ENCODE results near the gene PTRH2.

Gene PTRH2

DNA sequence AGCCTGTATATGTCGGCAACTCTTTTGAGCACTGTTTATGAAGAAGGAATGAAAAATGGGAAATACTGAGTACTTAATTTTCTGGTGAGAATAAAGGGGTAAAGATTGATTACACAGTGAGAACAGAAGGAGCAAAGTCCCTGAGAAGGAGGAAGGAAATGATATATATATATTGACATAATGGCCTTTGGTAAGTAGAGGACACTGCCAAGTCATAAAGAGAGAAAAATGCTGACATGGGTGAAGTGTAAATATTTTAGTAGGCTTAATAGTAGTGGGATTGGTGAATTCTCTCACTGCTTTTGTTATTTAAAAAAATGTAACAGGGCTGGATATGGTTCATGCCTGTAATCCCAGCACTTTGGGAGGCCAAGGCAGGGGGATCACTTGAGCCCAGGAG lies 16.4 kb upstream of the PTRH2 start:
- DNase-seq (ENCODE audit: extremely low spot score): no peak
- TF ChIP-seq, protein P1, sequence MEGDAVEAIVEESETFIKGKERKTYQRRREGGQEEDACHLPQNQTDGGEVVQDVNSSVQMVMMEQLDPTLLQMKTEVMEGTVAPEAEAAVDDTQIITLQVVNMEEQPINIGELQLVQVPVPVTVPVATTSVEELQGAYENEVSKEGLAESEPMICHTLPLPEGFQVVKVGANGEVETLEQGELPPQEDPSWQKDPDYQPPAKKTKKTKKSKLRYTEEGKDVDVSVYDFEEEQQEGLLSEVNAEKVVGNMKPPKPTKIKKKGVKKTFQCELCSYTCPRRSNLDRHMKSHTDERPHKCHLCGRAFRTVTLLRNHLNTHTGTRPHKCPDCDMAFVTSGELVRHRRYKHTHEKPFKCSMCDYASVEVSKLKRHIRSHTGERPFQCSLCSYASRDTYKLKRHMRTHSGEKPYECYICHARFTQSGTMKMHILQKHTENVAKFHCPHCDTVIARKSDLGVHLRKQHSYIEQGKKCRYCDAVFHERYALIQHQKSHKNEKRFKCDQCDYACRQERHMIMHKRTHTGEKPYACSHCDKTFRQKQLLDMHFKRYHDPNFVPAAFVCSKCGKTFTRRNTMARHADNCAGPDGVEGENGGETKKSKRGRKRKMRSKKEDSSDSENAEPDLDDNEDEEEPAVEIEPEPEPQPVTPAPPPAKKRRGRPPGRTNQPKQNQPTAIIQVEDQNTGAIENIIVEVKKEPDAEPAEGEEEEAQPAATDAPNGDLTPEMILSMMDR (IDR thresholded peaks at IDR 0.05; ENCODE audit: control extremely low read depth, extremely low read depth, low read depth, missing control alignments): no peak
- ChIA-PET POLR2A (no interaction called here), CTCF (no interaction called here)

DNA sequence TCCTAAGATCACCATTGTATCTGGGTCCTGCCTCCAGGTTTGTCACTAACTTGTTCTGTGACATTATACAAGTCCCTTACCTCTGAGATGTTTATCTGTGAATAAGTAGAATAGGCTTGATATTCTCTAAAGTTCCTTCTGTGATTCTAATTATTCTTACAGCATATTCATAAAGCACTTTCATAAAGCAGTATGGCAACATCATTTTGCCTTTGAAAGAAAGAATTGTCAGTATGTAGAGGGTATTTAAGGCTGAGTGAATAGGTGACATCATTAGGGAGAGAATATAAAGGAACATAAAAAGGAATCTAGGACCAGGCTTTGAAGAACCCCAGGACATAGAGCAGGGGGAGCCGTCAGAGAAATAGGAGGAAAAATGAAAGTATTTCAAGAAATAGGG lies 15.8 kb upstream of the PTRH2 start:
- CTCF ChIA-PET: interaction anchor here (1.4 to 1.6 kb wide), 2 partner anchors 11 to 16 kb away, joined by 5 read pairs; partner anchors contain the start of genes PTRH2 and VMP1
- no peak for DNase-seq (ENCODE audit: extremely low spot score)
- POLR2A ChIA-PET: no interaction called here
- TF ChIP-seq, protein P1 (IDR thresholded peaks at IDR 0.05; ENCODE audit: control extremely low read depth, extremely low read depth, low read depth, missing control alignments): no peak

DNA sequence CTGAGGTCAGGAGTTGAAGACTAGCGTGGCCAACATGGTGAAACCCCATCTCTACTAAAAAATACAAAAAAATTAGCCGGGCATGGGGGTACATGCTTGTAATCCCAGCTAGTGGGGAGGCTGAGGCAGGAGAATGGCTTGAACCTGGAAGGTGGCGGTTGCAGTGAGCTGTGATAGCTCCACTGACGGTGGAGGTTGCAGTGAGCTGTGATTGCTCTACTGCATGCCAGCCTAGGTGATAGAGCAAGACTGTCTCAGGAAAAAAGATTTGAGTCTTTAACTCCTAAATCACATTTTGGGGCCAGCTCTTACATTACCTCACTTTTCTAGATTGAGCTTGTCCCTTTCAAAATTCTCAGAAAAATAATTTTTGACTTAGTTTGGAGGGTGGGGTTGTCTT lies 15.4 kb upstream of the PTRH2 start:
- no peak for DNase-seq (ENCODE audit: extremely low spot score)
- POLR2A ChIA-PET: no interaction called here
- CTCF ChIA-PET: interaction anchor here (1.0 to 1.6 kb wide), 3 partner anchors 11 to 19 kb away, joined by 5 read pairs; partner anchors contain the start of genes PTRH2 and VMP1
- TF ChIP-seq, protein P1 (IDR thresholded peaks at IDR 0.05; ENCODE audit: control extremely low read depth, extremely low read depth, low read depth, missing control alignments): no peak

DNA sequence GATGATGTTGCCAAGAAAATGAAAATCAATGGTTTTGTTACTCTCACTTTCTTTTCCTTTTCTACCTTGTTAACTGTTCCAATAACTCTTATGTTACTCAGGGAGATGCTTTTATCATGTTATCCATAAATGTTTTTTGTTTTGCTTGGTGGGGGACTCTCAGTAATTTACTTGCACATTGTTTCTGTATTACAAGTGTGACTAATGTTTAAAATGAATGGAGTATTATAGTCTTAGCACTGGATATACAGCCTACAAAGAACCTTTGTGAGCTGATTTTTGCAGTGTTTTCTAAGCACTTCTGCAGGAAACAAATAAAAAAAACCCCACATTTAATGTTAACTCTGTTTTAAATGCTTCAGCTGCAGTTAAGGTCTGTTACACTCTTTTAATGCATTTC lies 12.3 kb upstream of the PTRH2 start:
- CTCF ChIA-PET: no interaction called here
- TF ChIP-seq, protein P1 (IDR thresholded peaks at IDR 0.05; ENCODE audit: control extremely low read depth, extremely low read depth, low read depth, missing control alignments): no peak
- POLR2A ChIA-PET: no interaction called here
- no peak for DNase-seq (ENCODE audit: extremely low spot score)

DNA sequence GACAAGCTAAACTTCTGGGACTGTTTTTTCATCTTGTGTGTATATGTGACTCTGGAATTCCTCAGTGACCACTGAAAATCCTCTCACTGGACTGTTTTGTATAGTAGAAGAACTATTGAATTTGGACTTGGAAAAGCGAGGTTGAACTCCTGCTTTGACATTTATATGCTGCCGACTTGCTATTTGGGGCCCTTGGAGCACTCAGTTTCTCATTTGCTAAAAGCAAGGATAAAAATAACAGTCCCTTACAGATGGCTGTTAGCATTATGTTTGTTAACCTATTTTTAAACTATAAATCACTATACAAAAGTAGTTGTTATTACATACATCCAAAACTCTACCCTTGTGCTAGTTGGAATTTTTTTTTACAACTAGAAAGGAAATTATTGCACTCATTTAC lies 9.2 kb upstream of the PTRH2 start:
- TF ChIP-seq, protein P1 (IDR thresholded peaks at IDR 0.05; ENCODE audit: control extremely low read depth, extremely low read depth, low read depth, missing control alignments): no peak
- ChIA-PET CTCF (no interaction called here), POLR2A (interaction anchor here (0.6 kb wide), 1 partner anchor 11 kb away, joined by 3 read pairs; no protein-coding TSS in a partner anchor)
- no peak for DNase-seq (ENCODE audit: extremely low spot score)

DNA sequence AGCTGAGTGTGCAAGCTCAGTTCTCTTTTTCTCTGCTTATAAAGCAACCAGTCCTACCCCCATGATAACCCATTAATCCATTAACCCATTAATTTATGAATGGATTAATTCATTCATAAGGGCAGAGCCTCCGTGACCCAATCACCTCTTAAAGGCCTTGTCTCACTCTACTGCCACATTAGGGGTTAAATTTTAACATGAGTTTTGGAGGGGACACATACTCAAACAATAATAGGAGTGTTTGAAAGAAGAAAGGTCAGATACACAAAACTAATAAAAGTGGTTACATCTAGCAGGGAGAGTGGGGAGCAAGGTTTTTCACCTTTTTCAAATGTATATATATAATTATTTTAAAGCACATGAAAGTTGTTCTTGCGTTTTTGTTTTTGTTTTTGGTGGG lies 7.0 kb upstream of the PTRH2 start:
- ChIA-PET CTCF (no interaction called here), POLR2A (interaction anchor here (0.6 kb wide), 1 partner anchor 1056 kb away, joined by 3 read pairs; no protein-coding TSS in a partner anchor)
- DNase-seq (ENCODE audit: extremely low spot score): no peak
- TF ChIP-seq, protein P1 (IDR thresholded peaks at IDR 0.05; ENCODE audit: control extremely low read depth, extremely low read depth, low read depth, missing control alignments): no peak

DNA sequence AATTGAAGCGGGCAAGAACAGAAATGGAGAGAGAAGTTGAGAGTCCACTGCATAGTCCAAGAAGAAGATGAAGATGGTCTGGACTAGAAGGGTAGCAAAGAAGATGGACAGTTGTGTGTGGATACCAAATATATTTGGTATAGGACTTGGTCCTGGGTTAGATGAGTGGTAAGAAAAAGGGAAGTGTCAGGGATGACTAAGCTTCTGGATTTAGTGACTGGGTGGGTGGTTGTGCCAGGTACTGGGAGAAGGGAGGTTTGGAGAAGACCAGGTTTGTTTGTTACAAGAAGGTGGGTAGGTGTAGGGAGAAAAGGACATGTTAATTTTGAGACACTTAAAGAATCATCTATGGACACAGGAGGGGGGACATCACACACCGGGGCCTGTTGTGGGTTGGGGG lies 5.6 kb upstream of the PTRH2 start:
- TF ChIP-seq, protein P1 (IDR thresholded peaks at IDR 0.05; ENCODE audit: control extremely low read depth, extremely low read depth, low read depth, missing control alignments): no peak
- ChIA-PET POLR2A (no interaction called here), CTCF (no interaction called here)
- no peak for DNase-seq (ENCODE audit: extremely low spot score)
